ENCODE results near the gene COL3A1. TPM values are rescaled to one million over a fixed set of nuclear protein-coding genes. Genes with fewer than 3 reads are reported as not detected.

The COL3A1 gene
- polyA plus RNA-seq, 1 donor, result 5,317 TPM

GRCh38 chr2:188975497-188976102, 1.4 kb downstream of the COL3A1 start:
- peak; percentile 92 for DNase-seq (ENCODE audit: low read depth)

- no peak for DNase-seq (ENCODE audit: low read depth)
Observed at GRCh38 chr2:188976545-188977268, 2.5 kb downstream of the COL3A1 start.

DNA sequence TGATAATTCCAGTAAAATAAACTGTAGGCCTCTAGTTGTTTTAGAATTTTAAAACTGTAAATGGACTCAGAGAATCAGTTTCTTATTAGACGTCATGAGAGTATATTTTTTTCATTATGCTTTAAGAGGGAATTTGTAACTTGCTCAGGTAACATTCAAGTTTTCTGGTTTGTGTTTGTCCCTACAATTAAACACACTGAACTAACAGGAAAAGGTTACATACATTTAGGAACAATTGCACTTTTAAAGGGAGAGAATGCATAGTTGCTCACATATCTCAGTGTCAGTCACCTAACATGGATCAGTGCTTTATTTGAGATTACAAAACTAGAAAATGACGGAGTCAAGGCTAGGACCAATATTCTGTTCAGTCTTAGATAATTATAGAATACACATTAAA, 3.1 kb downstream of the COL3A1 start:
- no peak for DNase-seq (ENCODE audit: low read depth)

GRCh38 chr2:188978291-188979081, 4.3 kb downstream of the COL3A1 start:
- DNase-seq (ENCODE audit: low read depth), result no peak

GRCh38 chr2:188979187-188980114, 5.3 kb downstream of the COL3A1 start:
- no peak for DNase-seq (ENCODE audit: low read depth)

DNA sequence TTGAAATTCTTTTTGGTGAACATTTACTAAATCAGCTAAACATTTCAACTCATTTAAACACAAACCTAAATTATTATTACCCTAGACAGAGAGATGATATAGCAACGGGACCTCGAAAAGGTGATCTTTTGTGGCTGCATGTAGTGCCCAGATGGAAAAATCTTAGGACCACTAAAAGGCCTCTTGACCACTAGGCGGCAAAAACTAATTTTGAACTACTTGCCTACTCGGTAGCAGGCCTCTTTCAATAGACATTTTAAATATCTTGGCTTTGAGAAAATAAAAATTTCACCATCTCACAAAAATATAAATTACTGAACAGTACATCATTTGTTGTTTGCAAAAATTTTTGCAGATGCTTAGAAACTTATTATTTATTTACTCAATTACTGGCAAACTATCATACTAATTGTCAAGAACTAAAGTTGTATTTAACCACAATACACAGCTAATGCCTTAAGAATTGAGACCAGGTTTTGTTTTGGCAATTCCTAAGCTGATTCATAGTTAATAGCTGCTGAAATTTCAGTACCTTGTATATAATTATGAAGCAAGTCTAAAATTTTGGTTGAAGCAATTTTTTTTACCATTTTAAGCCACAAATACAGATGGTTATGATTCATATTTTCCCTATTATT, 9.4 kb downstream of the COL3A1 start:
- DNase-seq (ENCODE audit: low read depth), result no peak

GRCh38 chr2:188984065-188984491, 9.9 kb downstream of the COL3A1 start:
- DNase-seq (ENCODE audit: low read depth), result no peak

DNA sequence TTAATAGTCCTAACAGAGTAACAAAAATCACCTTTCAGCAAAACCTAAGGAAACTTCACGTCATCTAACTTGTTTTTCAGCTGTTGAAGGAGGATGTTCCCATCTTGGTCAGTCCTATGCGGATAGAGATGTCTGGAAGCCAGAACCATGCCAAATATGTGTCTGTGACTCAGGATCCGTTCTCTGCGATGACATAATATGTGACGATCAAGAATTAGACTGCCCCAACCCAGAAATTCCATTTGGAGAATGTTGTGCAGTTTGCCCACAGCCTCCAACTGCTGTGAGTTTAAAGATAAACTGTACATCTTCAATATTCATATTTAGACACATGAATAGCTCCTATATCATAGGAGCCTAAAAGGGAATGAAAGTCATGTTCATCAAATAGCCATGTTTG, 10.5 kb downstream of the COL3A1 start:
- DNase-seq (ENCODE audit: low read depth), result no peak

DNA sequence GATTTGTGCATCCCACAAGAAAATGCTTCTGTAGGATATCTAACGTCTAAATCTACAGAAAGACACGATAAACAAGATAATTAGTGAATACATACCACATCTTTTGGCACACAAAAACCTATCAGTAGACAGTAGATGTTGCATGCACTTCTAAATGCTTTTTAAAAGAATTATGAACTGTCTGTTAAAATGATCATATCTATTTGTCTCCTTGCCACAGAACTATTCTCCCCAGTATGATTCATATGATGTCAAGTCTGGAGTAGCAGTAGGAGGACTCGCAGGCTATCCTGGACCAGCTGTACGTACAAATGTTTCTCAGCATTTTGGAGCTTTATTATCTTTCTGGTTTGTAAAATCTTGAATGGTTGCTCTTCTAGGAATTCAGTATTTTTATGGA, 12.7 kb downstream of the COL3A1 start:
- no peak for DNase-seq (ENCODE audit: low read depth)

GRCh38 chr2:188993247-188993646, 19.1 kb downstream of the COL3A1 start:
- DNase-seq (ENCODE audit: low read depth), result no peak

DNA sequence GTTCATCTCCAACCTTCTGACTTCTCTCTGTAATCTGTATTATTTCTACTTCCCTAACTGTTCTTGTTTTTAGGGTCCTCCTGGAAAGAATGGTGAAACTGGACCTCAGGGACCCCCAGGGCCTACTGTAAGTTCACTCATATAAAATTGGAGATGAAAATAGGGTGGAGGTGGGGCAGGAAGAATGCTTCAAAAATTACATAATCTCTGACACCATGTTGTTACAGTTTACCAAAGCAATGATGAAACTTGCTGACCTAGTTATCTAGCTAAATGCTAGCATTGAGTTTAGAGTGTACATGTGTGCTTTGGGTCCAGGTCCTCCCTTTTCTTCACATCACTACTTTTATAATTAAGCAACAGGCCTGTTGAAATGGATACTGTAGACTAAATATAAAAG, 23.1 kb downstream of the COL3A1 start:
- DNase-seq (ENCODE audit: low read depth), result no peak

- no peak for DNase-seq (ENCODE audit: low read depth)
Observed at GRCh38 chr2:189000221-189000620, 26.0 kb downstream of the COL3A1 start.

GRCh38 chr2:189002079-189002478, 27.9 kb downstream of the COL3A1 start:
- no peak for DNase-seq (ENCODE audit: low read depth)

- no peak for DNase-seq (ENCODE audit: low read depth)
Observed at GRCh38 chr2:189008555-189009262, 34.5 kb downstream of the COL3A1 start.

- no peak for DNase-seq (ENCODE audit: low read depth)
Observed at GRCh38 chr2:189010536-189010935, 36.4 kb downstream of the COL3A1 start.

- DNase-seq (ENCODE audit: low read depth), result no peak
Observed at GRCh38 chr2:189012351-189012750, 38.2 kb downstream of the COL3A1 start.

DNA sequence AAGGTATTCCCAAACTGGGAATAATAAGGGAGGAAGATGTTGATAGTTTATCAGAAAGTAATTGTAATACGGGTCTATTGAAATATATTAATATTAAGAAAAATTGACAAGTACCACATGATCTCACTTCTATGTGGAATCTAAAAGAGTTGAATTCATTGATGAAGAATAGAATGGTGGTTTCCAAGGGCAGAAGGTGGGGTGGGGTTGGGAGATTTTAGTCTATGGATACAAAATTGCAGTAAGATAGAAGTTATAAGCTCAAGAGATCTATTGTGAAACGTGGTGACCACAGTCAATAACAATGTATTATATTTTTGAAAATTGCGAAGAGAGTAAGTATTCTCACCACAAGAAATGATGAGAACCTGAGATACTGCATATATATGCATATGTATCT, 38.9 kb downstream of the COL3A1 start:
- no peak for DNase-seq (ENCODE audit: low read depth)

- no peak for DNase-seq (ENCODE audit: low read depth)
Observed at GRCh38 chr2:189013671-189014448, 39.7 kb downstream of the COL3A1 start.

DNA sequence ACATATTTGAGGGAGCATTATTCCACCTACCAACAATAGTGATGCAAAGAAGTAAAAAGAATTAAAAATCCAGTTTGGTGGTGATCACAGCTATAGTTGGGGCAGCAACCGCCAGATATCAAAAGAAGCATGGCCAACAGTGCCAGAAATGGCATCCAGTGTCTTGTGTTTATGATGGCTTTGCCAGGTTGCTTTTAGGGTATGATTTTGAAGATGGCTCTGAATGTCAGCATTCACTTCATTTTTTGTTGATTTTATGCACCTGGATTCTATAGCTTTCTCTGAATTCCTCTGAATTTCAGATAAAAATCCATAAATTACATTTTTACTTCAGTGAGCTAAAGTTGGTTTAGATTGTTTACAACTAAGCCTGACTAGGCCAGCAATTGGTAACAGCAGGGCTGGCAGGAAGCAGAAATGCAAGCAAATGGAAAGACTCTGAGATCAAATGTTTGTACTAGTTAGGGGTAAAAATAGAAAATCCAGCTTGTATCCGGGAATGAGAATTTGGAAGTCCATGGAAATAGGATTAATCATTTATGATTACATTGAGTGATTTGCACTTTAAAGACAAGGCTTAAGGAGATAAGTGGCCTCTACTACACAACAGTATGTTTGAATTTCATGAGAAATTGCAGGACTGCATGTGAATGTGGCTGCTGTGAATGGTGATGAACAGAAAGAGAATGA, 40.4 kb downstream of the COL3A1 start:
- DNase-seq (ENCODE audit: low read depth), result no peak

Data from forelimb muscle (tissue), 1 donor.